GM19372 (cell line): ENCODE data around the gene PNMT.

Source experiments
- ATAC-seq: cut with Tn5 transposase; IDR thresholded peaks from one replicate; pipeline ENCODE4 v1.9.1; 2021; ENCODE audit warnings: mild to moderate bottlenecking, low read depth, moderate library complexity; ENCODE audit not compliant: unreplicated experiment

PNMT gene

DNA sequence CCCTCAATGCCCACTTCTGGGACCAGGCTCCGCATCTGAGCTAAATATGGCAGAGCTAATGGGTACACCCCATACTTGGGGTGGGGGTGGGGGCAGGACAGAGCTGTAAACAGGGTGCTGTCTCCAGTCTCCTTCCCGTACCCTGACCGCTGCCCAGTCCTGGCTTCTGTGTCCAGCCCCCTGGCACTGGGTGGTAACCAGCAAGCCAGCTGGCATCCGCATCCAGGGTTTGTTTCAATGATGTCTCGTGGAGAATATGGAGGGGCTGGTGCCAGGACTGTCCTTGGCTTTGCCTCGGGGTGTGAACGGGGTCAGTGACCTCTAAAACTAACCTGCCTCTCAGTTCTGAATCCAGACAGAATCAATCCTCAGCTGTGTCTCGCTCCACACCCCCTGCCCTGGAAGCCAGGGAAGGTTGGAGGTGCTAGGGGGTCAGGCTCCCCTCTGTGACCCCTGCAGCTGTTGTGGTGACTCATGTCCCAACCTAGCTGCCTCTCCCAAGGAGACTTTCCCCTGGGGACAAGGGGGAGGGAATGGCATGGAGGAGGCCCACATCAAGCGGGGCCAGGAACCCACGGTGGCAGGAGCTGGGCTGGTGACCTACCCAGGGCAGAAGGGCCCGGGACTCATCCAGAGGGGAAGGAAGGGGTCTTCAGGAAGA is 1.5 kb upstream of the PNMT start:
- ATAC-seq = no peak

DNA sequence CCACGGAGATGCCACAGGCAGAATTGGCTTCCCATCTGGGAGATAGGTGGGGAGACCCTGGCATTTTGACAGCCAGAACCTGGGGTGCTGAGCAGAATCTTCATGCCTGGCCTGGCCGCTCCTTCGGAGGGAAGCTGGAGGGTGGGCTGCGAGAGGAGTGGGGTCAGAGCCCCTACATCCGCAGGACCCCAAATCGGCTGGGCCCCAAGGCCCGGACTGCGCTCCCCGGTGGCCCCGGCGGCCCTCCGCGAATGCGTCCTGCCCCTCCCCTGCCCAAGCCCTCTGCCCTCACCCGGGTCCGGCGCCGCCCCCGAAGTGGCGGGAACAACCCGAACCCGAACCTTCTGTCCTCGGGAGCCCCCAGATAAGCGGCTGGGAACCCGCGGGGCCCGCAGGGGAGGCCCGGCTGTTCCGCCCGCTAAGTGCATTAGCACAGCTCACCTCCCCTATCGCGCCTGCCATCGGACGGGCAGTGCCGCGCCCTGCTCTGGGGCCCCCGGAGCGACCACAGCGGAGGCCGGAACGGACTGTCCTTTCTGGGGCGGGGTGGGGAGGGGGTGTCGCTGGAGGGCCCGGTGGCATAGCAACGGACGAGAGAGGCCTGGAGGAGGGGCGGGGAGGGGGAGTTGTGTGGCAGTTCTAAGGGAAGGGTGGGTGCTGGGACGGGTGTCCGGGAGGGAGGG is 850 bp upstream of the PNMT start:
- no peak for ATAC-seq

- ATAC-seq = no peak
Measured at GRCh38 chr17:39669897-39670735, 1.9 kb downstream of the PNMT start.

DNA sequence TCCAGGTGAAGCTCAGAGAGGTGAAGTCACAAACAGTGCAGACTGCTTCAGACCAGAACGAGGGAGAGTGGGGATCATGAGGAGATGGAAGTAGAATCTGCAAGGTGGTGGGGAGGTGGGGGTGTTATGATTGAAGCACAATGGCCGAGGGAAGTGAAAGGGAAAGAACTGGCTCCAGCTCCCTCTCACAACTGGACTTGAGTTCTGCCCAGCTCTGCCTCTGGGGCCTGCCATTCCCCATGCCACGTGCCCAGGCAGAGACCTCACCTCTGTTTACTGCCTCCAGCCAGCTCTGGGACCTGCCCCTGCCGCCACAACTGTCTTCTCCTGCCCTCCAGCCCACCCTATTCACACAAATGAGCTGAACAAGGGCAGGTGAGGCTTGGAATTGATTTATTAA is 2.5 kb downstream of the PNMT start:
- ATAC-seq = no peak

DNA sequence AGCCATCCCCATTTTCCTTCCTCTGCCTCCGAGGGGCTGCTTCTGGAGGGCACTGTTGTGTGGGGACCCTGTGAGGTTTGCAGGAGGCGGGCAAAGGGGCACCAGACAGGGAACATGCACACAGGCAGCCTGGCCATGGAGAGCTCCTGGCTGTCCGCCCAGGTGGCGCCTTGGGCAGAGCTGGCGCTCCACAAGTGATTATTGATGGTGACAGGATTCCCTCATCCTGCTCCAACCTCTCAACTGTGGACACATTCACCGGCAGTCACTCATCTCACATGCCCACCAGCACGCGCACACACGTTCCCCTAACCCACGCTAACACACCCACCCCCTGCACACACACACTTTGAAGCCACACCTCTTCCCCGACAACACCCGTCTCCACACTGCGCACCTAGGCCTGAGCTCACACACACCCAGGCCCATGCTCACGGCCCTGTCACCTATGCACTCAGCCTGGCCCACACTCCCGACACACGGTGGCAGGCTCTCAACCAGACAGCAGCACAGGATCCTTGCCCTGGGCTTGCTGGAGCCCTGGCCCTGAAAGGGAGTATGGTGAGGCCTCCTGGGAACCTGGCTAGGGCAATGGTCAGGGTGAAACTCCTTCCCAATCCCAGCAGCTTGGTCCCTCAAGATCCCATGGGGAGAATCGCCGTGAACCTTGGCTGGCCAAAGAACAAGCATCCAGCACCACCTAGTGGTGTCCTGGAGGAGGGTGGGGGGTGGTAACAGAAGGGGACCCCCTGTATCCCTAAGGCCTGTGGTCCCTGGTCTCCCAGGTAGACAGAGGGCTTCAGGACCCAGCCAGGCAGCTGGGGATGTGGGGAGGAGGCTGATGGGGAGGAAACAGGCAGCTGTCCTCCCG is 3.6 kb downstream of the PNMT start:
- ATAC-seq = no peak

DNA sequence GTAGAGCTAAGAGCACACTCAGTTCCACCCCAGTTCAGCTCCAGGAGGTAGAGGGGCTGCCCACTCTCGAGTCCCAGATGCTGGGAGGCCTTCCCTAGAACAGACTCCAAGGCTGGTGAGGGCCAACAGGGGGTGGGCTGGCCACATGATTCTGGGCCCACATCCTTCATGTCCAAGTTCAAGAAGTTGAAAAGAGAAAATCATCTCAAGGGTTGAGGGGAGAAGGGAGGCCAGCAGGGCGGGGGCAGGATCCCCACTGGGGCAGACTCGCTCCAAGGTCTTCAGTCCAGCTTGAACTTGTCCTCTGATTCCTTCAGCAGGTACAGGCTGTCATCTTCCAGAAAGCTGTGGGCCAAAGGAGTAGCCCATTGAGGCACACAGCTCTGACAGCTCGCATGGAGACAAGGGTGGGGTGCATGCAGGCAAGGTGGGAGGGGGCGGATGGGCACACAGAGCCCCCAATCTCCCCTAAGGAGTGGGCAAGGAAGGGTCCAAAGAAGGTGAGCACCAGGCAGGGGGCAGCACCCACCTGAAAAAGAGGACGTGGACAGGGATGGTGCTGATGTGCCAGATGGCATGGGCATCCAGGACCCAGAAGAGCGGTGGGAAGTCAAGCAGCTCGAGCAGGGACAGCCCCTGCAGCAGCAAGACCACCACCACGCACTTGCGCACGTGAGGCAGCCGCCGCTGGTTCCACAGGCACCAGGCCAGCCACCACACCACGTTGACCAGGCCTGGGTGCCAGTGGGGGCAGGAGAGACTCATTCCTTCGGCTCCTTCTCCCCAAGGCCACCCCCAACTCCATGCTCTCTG is 4.5 kb downstream of the PNMT start:
- ATAC-seq = no peak

- ATAC-seq = no peak
Measured at GRCh38 chr17:39673335-39674081, 5.3 kb downstream of the PNMT start.

- no peak for ATAC-seq
Measured at GRCh38 chr17:39674179-39674578, 5.9 kb downstream of the PNMT start.

DNA sequence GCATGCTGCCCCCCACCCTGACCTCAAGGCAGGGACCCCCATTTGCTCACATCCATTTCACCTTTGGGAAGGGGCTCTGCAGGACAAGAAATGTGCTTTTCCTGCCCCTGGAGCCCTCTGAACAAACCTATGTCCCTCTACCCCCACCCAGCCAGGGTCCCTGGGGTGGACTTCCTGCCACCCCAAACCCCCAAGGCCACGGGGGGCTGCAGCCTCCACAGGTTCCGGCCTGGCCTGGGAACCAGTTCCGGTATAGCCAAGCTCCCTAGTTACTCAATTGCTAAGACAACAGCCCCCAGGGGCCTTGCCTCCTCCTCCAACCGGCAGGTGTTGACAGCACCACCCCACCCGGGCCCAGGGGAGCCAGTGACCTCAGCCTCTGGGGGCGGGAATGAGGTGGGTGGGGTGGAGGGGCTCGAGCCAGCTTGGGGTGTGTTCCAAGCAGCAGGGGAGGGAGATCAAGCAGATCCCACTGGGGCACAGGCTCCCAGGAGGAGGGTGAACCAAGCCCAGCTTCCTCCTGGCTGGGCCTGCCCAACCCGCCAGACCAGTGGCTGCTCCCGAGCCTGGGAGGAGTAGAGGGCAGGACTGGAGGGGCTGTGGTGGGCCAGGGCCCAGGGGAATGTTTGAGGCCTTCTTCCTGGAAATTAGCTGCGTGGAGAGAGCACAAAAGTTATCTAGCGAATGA is 6.6 kb downstream of the PNMT start:
- ATAC-seq = no peak

- ATAC-seq = no peak
Measured at GRCh38 chr17:39675390-39676082, 7.3 kb downstream of the PNMT start.

- no peak for ATAC-seq
Measured at GRCh38 chr17:39676198-39676819, 8.1 kb downstream of the PNMT start.

GRCh38 chr17:39677072-39677471 is 8.8 kb downstream of the PNMT start:
- no peak for ATAC-seq

DNA sequence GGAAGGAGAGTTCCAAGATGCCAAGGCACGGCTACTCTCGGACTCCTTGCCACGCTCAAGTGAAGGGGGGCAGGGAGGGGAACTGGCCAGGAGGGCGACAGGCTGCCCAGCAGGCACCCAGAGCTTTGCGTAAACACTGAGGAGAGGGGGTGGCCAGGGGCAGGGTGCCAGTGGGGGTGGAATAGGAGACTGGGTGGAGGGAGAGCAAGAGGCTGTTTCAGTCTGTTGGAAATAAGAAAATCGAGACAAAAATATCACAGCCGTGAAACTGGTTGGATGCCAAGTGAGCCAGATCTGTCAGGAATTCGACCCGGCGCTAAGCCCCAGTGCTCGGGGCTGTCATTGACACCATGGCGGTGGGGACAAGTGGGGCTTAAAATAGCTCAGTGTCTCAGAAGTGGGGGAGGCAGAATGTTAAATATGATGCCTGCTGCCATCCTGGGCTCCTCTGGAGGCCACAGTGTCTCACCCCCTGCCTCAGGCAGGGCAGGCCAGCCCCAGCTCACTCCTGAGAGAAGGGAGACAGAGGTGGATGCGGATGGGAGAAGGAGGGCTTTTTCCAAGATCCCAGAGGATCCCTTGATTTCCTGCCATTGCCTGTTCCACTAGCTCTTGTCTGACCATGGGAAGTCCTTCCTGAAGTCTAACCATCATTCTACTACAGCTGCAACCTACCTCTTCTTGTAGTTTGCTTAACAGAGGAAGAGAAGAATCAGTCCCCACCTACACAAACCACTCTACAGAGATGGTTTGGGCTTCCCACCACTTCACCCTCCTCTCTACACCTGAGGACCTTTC is 9.5 kb downstream of the PNMT start:
- ATAC-seq = no peak

GRCh38 chr17:39678340-39679116 is 10.3 kb downstream of the PNMT start:
- no peak for ATAC-seq

GRCh38 chr17:39679521-39680192 is 11.4 kb downstream of the PNMT start:
- no peak for ATAC-seq
